Measurements from ENCODE around the gene PRRG1. TPM values are rescaled to one million over a fixed set of nuclear protein-coding genes. Genes with fewer than 3 reads are reported as not detected.

The PRRG1 gene
- total RNA-seq, 1 donor from 2014 or later = not detected

GRCh38 chrX:37504991-37505390 lies 155.8 kb downstream of the PRRG1 start:
- Mint-ChIP-seq H3K36me3 (ENCODE audit: low read depth) (no peaks in the 10 kb centered on the region), H3K9me3 (no peaks in the 10 kb centered on the region), H3K27ac (no peak overlapping the region), H3K27me3 (no peaks in the 10 kb centered on the region), H3K4me1 (no peaks in the 10 kb centered on the region), H3K4me3 (no peak overlapping the region)
- no peak for DNase-seq
- intact Hi-C loops (cut with micrococcal nuclease) = no loop called here

Other genes starting within 250 kb of the PRRG1 start
- gene LANCL3, start 222.3 kb downstream of the PRRG1 start, total RNA-seq = 0.16 and 0.28 TPM in 2 replicates